GM18868 (cell line): ENCODE measurements around the gene NFIB.

Experiments
- ATAC-seq: cut with Tn5 transposase; IDR thresholded peaks from one replicate; pipeline ENCODE4 v1.9.1; 2021; ENCODE audit warnings: mild to moderate bottlenecking, moderate library complexity; ENCODE audit not compliant: unreplicated experiment

The NFIB gene

GRCh38 chr9:14321517-14322130, 7.7 kb upstream of the NFIB start:
- ATAC-seq: no peak

DNA sequence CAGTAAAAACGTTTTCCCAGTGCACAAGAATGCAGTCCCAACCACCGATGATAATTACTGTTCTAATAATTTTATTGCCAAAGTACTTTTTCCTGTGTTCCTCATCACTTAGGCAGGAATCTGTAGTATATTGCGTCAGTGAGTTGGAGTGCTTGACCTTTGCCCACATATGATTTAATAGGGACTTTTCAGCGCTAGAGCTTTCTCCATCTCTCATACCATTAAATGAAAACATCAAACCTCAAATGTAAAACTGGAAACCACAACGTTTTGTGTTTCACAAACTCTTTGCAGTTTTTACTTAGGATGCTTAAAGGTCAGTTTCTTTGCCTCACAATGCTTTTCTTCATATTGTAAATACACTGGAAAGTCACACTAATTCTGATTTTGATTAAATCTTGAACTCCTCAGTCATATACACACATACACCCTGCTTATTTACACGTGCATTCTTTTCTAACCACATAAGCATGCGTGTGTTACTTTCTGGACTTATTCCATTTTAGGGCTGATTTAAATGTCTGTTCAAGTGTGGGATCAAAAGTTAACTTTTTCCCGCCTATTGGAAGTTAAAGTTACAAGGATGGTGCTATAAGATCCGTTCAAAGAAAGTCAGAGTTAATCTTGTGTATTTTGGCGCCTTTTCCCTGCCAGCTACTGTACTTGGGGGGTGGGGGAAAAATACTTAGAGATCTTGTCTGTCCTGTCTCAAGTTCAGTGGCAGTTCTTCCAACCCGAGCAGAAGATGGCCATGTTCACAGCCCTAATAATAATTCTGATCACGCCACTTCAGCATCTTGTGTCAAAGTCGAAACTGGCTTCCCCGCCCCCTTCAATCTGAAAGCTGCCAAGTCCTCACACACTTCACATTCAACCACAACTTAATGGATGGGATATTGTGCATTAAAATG, 6.6 kb upstream of the NFIB start:
- no peak for ATAC-seq

GRCh38 chr9:14318934-14319580, 5.1 kb upstream of the NFIB start:
- no peak for ATAC-seq

GRCh38 chr9:14318361-14318760, 4.4 kb upstream of the NFIB start:
- ATAC-seq: no peak

DNA sequence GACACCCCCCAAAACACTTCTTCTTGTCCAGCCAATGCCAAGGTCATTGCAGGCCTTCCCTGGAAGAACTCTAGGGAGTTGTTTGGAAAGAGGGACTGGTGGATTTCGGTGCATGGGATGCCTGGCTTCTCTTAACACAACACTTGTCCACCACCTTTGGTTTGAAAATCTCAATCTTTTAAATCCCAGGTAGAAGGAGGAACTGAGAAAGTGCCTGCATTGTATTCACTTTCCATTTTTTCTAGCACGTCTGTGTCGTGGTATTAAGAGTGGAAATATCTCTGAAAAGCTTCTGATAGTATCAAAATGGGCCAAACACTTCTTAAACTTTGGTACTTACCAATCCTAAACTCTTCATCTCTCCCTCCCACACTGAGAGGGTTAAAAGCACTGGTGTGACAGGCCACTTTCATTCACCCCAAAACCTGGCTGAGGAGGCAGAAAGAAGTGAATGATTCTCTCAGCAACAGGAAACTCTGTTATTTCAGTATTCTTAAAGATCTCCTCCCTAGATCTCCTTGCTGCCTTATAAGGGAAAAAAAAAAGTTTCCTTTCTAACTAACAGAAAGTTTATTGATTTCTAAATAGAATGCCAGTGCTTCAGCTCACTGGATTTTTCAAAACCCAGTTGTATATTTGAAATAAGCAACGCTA, 3.9 kb upstream of the NFIB start:
- peak; percentile 25 for ATAC-seq

- ATAC-seq: no peak
Observed at GRCh38 chr9:14316602-14317300, 2.8 kb upstream of the NFIB start.

GRCh38 chr9:14315875-14316601, 2.1 kb upstream of the NFIB start:
- ATAC-seq: no peak

GRCh38 chr9:14314929-14315874, 1.3 kb upstream of the NFIB start:
- peak; percentile 30 for ATAC-seq

DNA sequence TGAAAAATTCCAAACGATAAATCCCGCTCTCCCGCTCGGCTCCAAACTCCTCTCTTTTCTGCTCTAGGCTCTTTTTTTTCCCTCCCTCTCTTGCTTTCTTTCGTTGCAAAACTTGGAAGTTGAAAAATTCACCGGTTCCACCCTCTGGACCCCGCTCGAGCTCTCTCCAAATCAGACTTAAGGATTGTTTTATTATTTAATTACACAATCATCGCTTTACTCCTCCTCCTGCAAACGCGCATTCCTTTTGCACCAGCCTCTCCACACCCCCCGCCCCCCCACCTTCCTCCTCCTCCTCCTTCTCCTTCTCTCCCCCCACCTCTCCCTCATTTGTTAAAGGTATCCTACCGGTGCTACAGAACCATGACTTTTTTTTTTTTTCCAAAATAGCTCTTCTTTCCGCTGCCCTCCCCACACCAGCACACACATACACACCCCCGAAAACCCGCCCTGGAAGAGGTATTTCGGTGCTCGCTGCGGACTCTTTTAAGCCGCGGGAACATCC, 535 bp upstream of the NFIB start:
- ATAC-seq: peak; percentile 4

DNA sequence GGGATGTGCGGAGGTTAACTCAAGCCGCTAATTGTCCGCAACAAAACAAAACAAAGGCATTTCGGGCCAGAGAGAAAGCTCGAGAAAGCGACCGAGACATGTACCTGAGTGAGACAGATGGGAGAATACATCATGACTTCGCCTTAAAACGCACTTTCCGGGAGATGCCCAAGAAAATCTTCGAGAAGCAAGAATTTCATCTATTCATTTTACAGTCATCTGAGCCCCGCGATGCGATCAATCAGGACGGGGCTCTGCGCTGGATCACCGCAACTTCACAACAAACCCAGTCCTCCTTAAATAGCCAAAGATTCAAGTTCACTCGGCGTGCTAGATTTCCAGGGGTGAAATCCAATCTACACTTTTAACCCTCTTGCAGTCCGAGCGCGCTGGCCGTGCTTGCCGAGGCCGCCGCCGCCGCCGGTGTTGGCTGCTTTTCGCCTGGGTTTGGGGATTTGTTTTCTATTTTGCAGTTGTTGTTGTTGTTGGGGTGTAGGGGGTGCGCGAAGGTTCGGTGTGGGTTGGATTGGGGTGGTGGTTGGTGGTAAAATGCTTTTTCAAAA, 482 bp downstream of the NFIB start:
- ATAC-seq: no peak

DNA sequence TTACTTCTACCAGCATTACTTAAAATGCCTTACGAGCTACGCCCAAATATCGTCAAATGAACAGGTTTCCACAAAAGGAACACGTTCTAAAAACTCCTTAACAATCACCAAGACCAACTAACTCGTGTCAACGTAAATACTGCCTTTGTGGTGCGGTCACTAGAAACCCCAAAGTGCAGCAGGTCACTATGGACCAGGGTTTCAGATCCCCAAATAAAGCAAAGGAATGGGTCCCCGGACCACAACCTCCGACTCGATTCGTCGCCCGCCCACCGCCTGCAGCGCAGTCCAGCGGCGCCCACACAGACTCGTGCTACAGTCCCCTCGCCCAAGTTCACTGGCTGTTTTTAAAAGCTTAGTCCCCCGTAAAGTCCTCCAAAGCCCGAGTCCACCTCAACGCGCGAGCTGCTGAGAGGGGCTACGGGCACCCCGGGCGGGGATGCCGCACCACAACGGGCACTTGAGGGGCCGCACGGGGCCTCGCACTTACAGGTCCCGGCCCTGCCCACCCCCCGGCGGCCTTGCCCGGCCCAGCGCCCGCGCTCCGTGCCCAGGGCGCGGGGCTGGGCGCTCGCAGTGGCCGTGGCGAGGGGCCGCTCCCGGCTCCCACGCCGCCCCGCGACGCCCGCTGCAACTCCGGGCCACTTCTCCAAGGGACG, 1.1 kb downstream of the NFIB start:
- ATAC-seq: no peak

DNA sequence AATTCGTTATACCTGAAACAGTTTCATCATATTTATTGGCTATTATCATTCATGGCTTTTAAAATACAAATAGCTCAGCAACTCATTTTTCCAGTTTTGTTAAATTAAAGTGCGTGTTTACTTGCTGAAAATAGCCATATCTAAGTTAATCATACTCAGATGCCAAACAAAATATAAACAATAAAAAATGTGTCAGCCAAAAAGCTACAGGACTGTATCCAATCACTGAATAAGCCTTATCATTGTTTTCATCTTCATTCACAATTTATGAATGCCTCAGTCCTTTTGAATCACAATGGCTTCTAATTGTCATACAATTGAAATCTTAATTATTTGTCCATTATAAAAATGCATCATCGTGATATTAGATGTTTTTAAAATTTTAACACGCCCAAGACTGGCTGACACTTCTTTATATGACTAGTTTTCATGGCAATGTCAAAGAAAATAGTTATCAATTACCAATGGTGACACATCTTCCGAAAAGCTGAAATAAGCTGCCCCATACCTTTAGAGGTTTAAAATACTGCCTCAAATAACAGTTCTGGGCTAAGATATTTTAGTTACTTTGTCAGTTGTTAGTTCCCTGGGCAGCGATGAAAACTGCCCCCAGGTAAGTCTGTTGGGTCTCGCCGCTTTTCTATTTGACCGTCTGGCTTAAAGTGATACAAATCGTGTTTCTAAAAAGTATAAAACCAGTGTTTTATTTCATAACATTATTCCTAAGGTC, 1.8 kb downstream of the NFIB start:
- no peak for ATAC-seq

GRCh38 chr9:14311171-14311949, 2.6 kb downstream of the NFIB start:
- no peak for ATAC-seq

- no peak for ATAC-seq
Observed at GRCh38 chr9:14310311-14310710, 3.6 kb downstream of the NFIB start.

- ATAC-seq: no peak
Observed at GRCh38 chr9:14309403-14309802, 4.5 kb downstream of the NFIB start.

GRCh38 chr9:14308853-14309145, 5.1 kb downstream of the NFIB start:
- no peak for ATAC-seq
